Anterior cingulate cortex (tissue), 58 donors: ENCODE measurements around the gene ZNF273.

ENCODE experiments used
- DNase-seq, 58 donors: peaks; one replicate each; lab custom pipeline; 2025; lab: John Stamatoyannopoulos, UW

Gene ZNF273

GRCh38 chr7:64876792-64877713, 26.0 kb upstream of the ZNF273 start:
- peak in 55 of 58 donors; percentile 9 to 86 (median 58) for DNase-seq

- no peak for DNase-seq
Observed at GRCh38 chr7:64877714-64878610, 25.1 kb upstream of the ZNF273 start.

GRCh38 chr7:64878684-64879083, 24.4 kb upstream of the ZNF273 start:
- DNase-seq: no peak

GRCh38 chr7:64879086-64879730, 23.9 kb upstream of the ZNF273 start:
- no peak for DNase-seq

GRCh38 chr7:64879800-64880199, 23.3 kb upstream of the ZNF273 start:
- no peak for DNase-seq

GRCh38 chr7:64880322-64881297, 22.5 kb upstream of the ZNF273 start:
- DNase-seq: no peak

DNA sequence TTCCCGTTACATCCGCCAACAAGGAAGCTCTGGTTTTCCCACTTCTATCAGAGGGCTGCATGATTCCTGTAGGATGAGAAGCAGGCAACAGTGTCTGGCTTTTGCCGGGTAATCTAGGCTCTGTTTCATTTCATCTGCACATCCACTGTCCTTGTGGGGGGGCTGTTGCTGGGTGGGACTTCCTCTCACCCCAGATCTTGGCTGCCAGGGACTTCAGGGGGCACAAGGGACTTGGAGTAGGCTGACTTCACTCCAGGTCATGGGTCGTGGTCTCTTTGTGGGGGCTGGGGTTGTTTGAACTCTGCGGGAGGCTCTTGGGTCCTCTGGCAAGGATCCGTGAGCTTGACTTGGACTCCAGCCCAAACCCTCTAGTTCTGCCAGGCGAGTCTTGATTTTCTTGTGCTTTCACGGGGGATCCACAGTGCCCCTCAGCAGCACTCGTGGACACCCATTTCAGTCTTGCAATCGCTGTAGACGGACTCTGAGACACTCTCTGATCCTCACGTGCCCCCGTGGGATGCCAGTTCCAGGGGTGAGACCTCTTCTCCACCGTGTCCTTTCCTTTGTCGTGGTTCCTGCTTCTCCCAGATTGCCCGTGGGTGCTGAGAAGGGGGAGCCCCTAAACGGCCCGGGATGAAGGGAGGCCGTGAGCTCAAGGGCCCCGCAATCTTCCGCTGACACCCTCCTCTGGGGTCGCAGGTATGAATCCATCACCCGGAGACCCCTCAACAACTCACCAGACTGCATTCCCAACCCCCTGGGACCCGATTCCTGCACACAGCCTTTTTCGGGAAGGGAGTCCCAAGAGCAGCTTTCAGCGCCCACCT, 21.4 kb upstream of the ZNF273 start:
- DNase-seq: no peak

DNA sequence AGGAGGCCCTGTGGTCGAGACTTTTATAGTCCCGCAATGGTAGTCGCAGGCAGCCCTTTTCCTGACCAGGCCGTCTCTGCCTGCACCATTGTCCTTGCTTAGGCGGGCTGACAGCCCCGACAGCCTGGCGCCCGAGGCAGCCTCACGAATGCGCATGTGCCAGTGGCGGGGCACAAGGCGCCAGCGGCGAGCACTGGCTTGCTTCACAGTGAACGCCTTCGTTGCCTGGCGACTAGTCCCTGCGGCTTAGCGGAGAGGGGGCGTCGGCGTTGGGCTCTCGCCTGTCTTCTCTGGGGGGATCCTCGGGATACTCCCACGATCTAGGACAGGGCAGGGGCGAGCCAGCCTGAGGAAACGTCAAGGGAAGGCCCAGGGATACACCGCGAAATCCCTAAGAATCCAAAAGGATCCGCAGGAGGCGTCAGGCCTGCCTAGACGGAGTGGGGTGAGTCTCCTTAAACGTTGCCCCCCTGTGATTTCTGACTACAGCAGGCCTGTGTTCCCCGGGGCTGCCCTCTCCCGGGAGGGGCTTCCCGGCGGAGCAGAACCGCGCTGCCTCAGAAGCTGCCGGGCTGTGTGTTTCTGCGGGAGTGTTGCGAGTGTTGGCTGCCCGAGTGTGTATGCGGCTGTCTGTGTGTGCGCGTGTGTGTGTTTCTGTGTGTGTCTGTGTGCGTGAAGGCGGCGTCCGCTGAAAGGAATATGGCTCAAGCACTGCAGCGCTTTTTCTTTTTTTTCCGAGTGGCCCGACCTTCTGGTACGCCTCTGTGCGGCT, 20.5 kb upstream of the ZNF273 start:
- DNase-seq: peak in 51 of 58 donors; percentile 12 to 83 (median 54)

DNA sequence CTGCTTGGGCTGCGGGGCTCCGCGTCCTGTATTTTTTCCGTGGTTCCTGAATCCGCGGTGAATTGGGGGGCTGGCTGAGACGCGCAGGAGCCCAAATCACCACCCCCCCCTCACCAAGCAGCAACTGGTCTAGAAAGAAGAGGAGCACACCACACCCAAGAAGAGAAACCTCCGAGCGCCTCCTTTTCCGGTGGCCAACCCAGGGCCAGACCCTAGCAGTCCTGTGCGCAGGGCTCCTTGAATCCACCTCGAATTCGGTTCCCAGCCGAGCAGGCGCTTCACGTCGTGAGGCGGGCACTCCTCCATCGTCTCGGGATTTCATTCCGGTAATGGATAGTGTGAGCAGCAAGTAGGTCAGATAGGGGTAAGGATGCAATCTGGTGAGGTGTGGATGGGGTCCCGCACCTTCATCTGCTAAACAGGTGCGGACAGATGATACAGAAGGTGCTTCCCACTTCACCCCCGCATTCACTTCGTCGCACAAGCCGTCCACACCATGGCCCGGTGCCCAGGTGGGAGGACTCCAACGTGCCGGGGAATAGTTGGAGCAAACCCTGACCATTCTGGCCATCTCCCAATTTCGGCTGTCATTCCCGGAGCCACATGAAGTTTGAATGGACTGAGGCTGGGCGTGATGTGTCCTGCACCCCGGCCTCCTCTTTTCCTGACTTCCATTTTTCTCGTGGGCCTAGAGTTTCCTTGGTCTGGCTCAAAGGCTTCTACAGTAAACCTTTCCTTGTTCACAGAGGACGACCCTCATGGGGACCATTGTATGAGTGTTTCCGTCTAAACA, 19.8 kb upstream of the ZNF273 start:
- DNase-seq: no peak

GRCh38 chr7:64884085-64884912, 18.8 kb upstream of the ZNF273 start:
- DNase-seq: no peak

DNA sequence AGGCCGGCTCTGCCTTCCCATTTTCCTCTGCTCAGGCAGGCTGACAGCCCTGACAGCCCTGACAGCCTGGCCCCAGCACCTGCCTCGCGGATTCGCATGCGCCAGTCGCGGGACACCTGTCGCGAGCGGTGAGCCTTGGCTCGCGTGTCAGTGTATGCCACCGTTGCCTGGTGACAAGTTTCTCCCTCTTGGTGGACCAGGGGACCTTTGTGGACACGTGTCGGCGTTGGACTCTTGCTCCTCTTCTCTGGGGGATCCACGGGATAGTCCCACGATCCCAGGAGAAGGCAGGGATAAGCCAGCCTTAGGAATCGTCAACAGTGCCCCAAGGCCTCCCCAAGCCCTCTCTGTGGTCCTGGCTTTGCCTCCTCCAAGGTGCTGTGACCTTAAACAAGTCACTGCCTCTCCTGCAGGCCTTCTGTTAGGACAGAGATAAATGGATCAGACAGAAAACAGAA, 18.1 kb upstream of the ZNF273 start:
- DNase-seq: no peak

DNA sequence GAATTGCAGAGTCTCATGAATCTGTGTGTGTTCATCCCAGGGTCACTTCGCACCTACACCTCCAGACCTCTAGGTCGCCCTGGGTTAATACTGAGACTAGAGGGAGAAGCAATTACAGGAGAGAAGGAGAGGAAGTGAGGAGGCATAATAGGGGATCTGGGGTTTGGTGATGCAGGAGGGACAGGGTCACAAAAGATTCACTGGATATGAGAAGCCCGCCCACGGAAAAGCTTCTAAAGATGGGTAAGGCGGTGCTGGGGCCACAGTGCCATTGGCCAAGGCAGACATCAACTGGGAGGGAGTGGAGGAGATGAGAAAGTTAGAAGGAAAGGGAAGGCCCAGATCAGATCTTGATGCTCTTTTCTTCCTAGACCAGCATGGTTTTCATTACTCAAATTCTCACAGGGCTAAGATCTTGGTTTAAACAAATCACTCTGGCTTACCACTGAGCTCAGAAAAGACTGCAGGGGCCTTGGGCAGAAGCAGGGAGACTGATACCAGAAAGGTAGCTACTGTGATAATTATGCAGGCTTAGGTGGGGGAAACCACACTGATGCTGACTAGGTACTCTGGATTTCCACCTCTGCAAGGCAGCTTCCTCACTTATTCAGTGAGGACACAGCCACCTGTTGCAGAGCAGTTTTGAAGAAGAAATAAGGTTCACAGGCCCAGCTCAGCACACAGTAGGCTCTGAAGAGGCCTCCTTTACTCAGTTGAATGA, 17.4 kb upstream of the ZNF273 start:
- no peak for DNase-seq

DNA sequence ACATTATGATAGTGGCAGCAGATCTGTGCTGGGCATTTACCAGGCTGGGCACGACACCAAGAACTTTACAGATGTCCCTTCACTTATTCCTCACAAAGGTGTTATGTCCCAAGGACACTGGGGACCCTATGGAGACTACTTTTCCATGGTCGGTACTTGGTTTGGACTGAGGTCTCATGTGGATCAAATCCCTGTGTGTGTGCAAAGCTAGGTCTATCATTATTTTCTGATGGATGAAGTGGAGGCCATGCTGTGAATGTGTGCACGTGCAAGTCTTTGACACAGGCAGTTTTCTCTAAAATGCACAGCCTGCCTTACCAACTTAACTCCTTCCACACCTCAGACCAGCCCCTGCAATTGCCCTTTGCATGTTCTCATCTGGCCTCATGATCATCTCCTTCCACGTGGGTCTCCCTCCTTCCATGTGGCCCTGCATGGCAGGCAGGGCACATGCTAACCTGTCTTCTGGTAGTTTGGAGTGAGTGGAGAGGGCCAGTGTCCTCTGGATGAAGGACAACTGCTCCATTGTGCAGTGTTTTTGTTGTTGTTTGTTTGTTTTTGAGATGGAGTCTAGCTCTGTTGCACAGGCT, 16.0 kb upstream of the ZNF273 start:
- DNase-seq: no peak

GRCh38 chr7:64887756-64888508, 15.1 kb upstream of the ZNF273 start:
- DNase-seq: peak in 19 of 58 donors; percentile 5 to 46 (median 23)
